A673 (cell line): ENCODE data around the gene CAPZA2.

Source experiments
- CTCF ChIP-seq: fragments of 300-800, 200-600 bp; sonication (generic); conservative IDR thresholded peaks from 2 replicates; pipeline ENCODE4 v1.5.1; 2017; ENCODE audit warnings: low read depth, mild to moderate bottlenecking, antibody characterized with exemption, low read length, moderate library complexity, mixed read lengths
- EZH2 ChIP-seq: fragments of 200-600 bp; sonication (generic); IDR thresholded peaks from 2 replicates; pipeline ENCODE4 v1.6.1; 2017; ENCODE audit warnings: borderline replicate concordance, low read depth, mild to moderate bottlenecking, mixed read lengths, antibody characterized with exemption, low read length; ENCODE audit not compliant: poor library complexity, severe bottlenecking

- TF ChIP-seq CTCF (no peak), EZH2 (no peak)
Observed at GRCh38 chr7:116956477-116956804, 94.1 kb downstream of the CAPZA2 start.
